ENCODE measurements around the gene KCNJ12.

Gene KCNJ12

GRCh38 chr17:21381076-21381706 lies 5.0 kb downstream of the KCNJ12 start:
- no peaks in the 10 kb centered on the region for H3K9me3 ChIP-seq (ENCODE audit: control insufficient read depth, low read depth, low read length)
- H3K4me3 ChIP-seq (ENCODE audit: low read length) = no peak overlapping the region
- peaks cover 29% of the 10 kb centered on the region for H3K27me3 ChIP-seq (ENCODE audit: control insufficient read depth, insufficient read depth, low read length)
- no peaks in the 10 kb centered on the region for H3K36me3 ChIP-seq (ENCODE audit: control insufficient read depth, low read depth, low read length)
- H3K27ac ChIP-seq (ENCODE audit: low read length) = no peak overlapping the region
- H3K9ac ChIP-seq (ENCODE audit: low read length) = no peak overlapping the region
- H3K4me1 ChIP-seq (ENCODE audit: control insufficient read depth, low read depth, low read length) = no peaks in the 10 kb centered on the region

GRCh38 chr17:21382560-21383495 lies 6.7 kb downstream of the KCNJ12 start:
- H3K36me3 ChIP-seq (ENCODE audit: control insufficient read depth, low read depth, low read length) = no peaks in the 10 kb centered on the region
- no peaks in the 10 kb centered on the region for H3K9me3 ChIP-seq (ENCODE audit: control insufficient read depth, low read depth, low read length)
- no peak overlapping the region for H3K27ac ChIP-seq (ENCODE audit: low read length)
- no peak overlapping the region for H3K9ac ChIP-seq (ENCODE audit: low read length)
- peaks cover 13% of the 10 kb centered on the region for H3K27me3 ChIP-seq (ENCODE audit: control insufficient read depth, insufficient read depth, low read length)
- H3K4me1 ChIP-seq (ENCODE audit: control insufficient read depth, low read depth, low read length) = no peaks in the 10 kb centered on the region
- no peak overlapping the region for H3K4me3 ChIP-seq (ENCODE audit: low read length)

- Histone ChIP-seq H3K9me3 (ENCODE audit: control insufficient read depth, low read depth, low read length) (no peaks in the 10 kb centered on the region), H3K27ac (ENCODE audit: low read length) (no peak overlapping the region), H3K4me1 (ENCODE audit: control insufficient read depth, low read depth, low read length) (no peaks in the 10 kb centered on the region), H3K27me3 (ENCODE audit: control insufficient read depth, insufficient read depth, low read length) (no peaks in the 10 kb centered on the region), H3K9ac (ENCODE audit: low read length) (no peak overlapping the region), H3K4me3 (ENCODE audit: low read length) (no peak overlapping the region), H3K36me3 (ENCODE audit: control insufficient read depth, low read depth, low read length) (no peaks in the 10 kb centered on the region)
These were observed 9.2 kb downstream of the KCNJ12 start for GRCh38 chr17:21385281-21385845.

GRCh38 chr17:21387616-21388015 lies 11.5 kb downstream of the KCNJ12 start:
- Histone ChIP-seq H3K4me1 (ENCODE audit: control insufficient read depth, low read depth, low read length) (no peaks in the 10 kb centered on the region), H3K27me3 (ENCODE audit: control insufficient read depth, insufficient read depth, low read length) (no peaks in the 10 kb centered on the region)

GRCh38 chr17:21388066-21388465 lies 11.9 kb downstream of the KCNJ12 start:
- Histone ChIP-seq H3K4me1 (ENCODE audit: control insufficient read depth, low read depth, low read length) (no peaks in the 10 kb centered on the region), H3K27ac (ENCODE audit: low read length) (no peak overlapping the region), H3K36me3 (ENCODE audit: control insufficient read depth, low read depth, low read length) (no peaks in the 10 kb centered on the region), H3K9me3 (ENCODE audit: control insufficient read depth, low read depth, low read length) (no peaks in the 10 kb centered on the region), H3K27me3 (ENCODE audit: control insufficient read depth, insufficient read depth, low read length) (no peaks in the 10 kb centered on the region), H3K4me3 (ENCODE audit: low read length) (no peak overlapping the region), H3K9ac (ENCODE audit: low read length) (no peak overlapping the region)

More at GRCh38 chr17:21387616-21388015, 11.5 kb downstream of the KCNJ12 start:
- Histone ChIP-seq H3K9me3 (ENCODE audit: control insufficient read depth, low read depth, low read length) (no peaks in the 10 kb centered on the region), H3K36me3 (ENCODE audit: control insufficient read depth, low read depth, low read length) (no peaks in the 10 kb centered on the region), H3K4me3 (ENCODE audit: low read length) (no peak overlapping the region), H3K27ac (ENCODE audit: low read length) (no peak overlapping the region), H3K9ac (ENCODE audit: low read length) (no peak overlapping the region)

- Histone ChIP-seq H3K27ac (ENCODE audit: low read length) (no peak overlapping the region), H3K36me3 (ENCODE audit: control insufficient read depth, low read depth, low read length) (no peaks in the 10 kb centered on the region), H3K4me1 (ENCODE audit: control insufficient read depth, low read depth, low read length) (no peaks in the 10 kb centered on the region), H3K9ac (ENCODE audit: low read length) (no peak overlapping the region), H3K9me3 (ENCODE audit: control insufficient read depth, low read depth, low read length) (no peaks in the 10 kb centered on the region), H3K4me3 (ENCODE audit: low read length) (no peak overlapping the region), H3K27me3 (ENCODE audit: control insufficient read depth, insufficient read depth, low read length) (no peaks in the 10 kb centered on the region)
These were observed 12.8 kb downstream of the KCNJ12 start for GRCh38 chr17:21388944-21389343.

GRCh38 chr17:21389394-21389793 lies 13.2 kb downstream of the KCNJ12 start:
- no peaks in the 10 kb centered on the region for H3K4me1 ChIP-seq (ENCODE audit: control insufficient read depth, low read depth, low read length)
- H3K27ac ChIP-seq (ENCODE audit: low read length) = no peak overlapping the region
- H3K36me3 ChIP-seq (ENCODE audit: control insufficient read depth, low read depth, low read length) = no peaks in the 10 kb centered on the region
- no peak overlapping the region for H3K9ac ChIP-seq (ENCODE audit: low read length)
- no peak overlapping the region for H3K4me3 ChIP-seq (ENCODE audit: low read length)
- no peaks in the 10 kb centered on the region for H3K27me3 ChIP-seq (ENCODE audit: control insufficient read depth, insufficient read depth, low read length)
- no peaks in the 10 kb centered on the region for H3K9me3 ChIP-seq (ENCODE audit: control insufficient read depth, low read depth, low read length)

GRCh38 chr17:21390294-21390693 lies 14.1 kb downstream of the KCNJ12 start:
- Histone ChIP-seq H3K4me1 (ENCODE audit: control insufficient read depth, low read depth, low read length) (no peaks in the 10 kb centered on the region), H3K9ac (ENCODE audit: low read length) (no peak overlapping the region), H3K9me3 (ENCODE audit: control insufficient read depth, low read depth, low read length) (no peaks in the 10 kb centered on the region), H3K27me3 (ENCODE audit: control insufficient read depth, insufficient read depth, low read length) (no peaks in the 10 kb centered on the region), H3K27ac (ENCODE audit: low read length) (no peak overlapping the region), H3K4me3 (ENCODE audit: low read length) (no peak overlapping the region), H3K36me3 (ENCODE audit: control insufficient read depth, low read depth, low read length) (no peaks in the 10 kb centered on the region)

- no peak overlapping the region for H3K9ac ChIP-seq (ENCODE audit: low read length)
- H3K9me3 ChIP-seq (ENCODE audit: control insufficient read depth, low read depth, low read length) = no peaks in the 10 kb centered on the region
- no peak overlapping the region for H3K4me3 ChIP-seq (ENCODE audit: low read length)
- no peaks in the 10 kb centered on the region for H3K36me3 ChIP-seq (ENCODE audit: control insufficient read depth, low read depth, low read length)
- no peaks in the 10 kb centered on the region for H3K27me3 ChIP-seq (ENCODE audit: control insufficient read depth, insufficient read depth, low read length)
- no peaks in the 10 kb centered on the region for H3K4me1 ChIP-seq (ENCODE audit: control insufficient read depth, low read depth, low read length)
- no peak overlapping the region for H3K27ac ChIP-seq (ENCODE audit: low read length)
These were observed 16.1 kb downstream of the KCNJ12 start for GRCh38 chr17:21392266-21392665.

- Histone ChIP-seq H3K9me3 (ENCODE audit: control insufficient read depth, low read depth, low read length) (no peaks in the 10 kb centered on the region), H3K27me3 (ENCODE audit: control insufficient read depth, insufficient read depth, low read length) (no peaks in the 10 kb centered on the region), H3K9ac (ENCODE audit: low read length) (no peak overlapping the region), H3K36me3 (ENCODE audit: control insufficient read depth, low read depth, low read length) (no peaks in the 10 kb centered on the region), H3K4me1 (ENCODE audit: control insufficient read depth, low read depth, low read length) (no peaks in the 10 kb centered on the region), H3K4me3 (ENCODE audit: low read length) (no peak overlapping the region), H3K27ac (ENCODE audit: low read length) (no peak overlapping the region)
These were observed 18.1 kb downstream of the KCNJ12 start for GRCh38 chr17:21394265-21394664.

- Histone ChIP-seq H3K9me3 (ENCODE audit: control insufficient read depth, low read depth, low read length) (no peaks in the 10 kb centered on the region), H3K27me3 (ENCODE audit: control insufficient read depth, insufficient read depth, low read length) (no peaks in the 10 kb centered on the region), H3K36me3 (ENCODE audit: control insufficient read depth, low read depth, low read length) (no peaks in the 10 kb centered on the region), H3K4me1 (ENCODE audit: control insufficient read depth, low read depth, low read length) (no peaks in the 10 kb centered on the region), H3K4me3 (ENCODE audit: low read length) (no peak overlapping the region), H3K9ac (ENCODE audit: low read length) (no peak overlapping the region), H3K27ac (ENCODE audit: low read length) (no peak overlapping the region)
These were observed 19.6 kb downstream of the KCNJ12 start for GRCh38 chr17:21395764-21396163.
